ENCODE data around the gene RASAL2.
"Not testable (repeated sequence)": the region's sequence is repeated elsewhere in the genome, so short reads cannot be mapped to it uniquely, and the experiment has no call there.

The RASAL2 gene

DNA sequence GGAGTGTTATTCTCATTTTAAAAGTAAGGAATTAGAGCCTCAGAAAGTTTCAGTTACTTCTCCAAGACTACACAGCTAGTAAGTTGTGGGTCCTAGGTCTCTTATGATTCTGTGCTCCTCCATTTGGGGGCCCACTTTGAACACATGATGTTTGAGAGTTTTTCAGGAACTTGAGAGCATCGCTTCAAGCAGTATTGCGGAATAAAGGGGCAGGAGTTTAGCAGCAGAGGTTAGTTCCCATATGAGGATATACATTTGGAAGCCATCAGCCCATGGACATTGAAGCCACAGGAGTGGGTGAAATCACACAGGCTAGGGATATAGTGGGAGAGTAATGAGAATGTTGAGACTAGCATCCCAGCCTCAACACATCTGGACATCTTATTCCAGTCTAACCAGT lies 143.2 kb downstream of the RASAL2 start:
- DNase-seq (ENCODE audit: low read depth in 2 of 2), result no peak

DNA sequence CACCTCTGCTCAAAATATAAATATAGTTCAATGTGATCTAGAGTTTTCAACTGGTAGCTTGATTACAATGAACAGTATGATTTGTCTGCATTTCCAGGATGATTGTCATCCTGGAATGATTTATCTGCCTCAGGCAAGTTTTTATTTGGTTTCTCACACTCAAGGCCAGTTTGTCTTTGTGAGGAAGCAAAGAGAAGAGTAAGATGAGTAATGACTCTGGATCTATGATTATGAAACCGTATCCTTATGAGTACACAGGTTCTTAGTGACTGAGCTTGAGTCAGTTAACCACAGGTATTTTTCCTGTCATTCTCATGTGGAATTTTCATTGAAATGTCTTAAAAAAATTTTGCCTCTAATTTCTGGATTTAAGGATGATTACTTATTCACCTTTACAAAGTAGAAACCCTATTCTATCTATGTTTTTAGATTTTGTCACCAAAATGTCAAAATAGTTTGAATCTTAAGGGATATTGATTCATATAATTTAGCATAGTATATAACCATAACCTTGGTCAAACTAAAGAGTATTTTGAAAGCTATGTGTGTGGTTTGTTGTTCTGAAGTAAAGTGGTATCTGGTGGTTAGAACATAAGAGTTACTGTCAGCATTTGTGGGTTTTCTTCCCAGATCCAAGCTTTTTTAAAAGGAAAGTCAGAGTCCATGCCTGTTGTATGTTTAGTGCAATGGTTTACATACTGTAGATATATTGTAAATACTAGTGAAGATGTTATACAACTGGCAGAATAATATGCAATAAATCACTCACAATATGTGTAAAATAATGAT lies 145.0 kb downstream of the RASAL2 start:
- DNase-seq (ENCODE audit: low read depth in 2 of 2), result no peak

DNA sequence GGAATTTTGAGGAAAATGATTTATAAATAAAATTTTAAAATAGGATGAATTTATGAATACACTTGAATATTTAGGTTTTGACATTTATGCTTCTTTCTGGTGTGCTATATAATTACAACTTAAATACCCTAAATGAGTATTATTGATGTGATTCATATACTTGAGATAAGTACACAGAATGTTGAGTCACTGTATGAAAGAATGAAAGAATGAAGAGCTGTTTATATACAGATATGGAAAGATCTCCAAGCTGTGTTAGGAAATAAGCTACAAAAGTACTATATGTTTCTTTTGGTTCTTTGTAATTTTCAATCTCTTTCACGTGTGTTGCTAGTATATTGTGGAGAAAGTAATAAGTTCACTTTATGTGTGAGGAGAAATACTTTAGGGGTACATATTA lies 147.2 kb downstream of the RASAL2 start:
- no peak for DNase-seq (ENCODE audit: low read depth in 2 of 2)

DNA sequence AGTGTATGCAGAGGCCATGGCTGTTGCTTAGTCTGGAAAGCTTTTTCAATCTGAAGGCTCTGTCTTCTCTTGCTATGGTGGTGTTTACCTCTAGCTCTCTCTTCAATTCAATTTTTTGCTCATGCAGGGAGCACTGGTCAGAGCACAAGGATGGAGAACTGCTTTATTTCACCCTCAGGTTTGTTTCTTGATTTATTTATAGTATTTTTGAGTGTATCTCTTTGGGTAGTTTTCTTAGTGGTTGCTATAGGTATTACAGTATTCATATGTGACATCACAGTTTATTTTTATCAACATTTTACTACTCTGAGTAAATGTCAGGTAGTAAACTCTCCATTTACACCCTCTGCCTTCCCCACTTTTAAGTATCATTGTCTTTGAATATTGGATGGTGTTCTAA lies 147.9 kb downstream of the RASAL2 start:
- no peak for DNase-seq (ENCODE audit: low read depth in 2 of 2)

DNA sequence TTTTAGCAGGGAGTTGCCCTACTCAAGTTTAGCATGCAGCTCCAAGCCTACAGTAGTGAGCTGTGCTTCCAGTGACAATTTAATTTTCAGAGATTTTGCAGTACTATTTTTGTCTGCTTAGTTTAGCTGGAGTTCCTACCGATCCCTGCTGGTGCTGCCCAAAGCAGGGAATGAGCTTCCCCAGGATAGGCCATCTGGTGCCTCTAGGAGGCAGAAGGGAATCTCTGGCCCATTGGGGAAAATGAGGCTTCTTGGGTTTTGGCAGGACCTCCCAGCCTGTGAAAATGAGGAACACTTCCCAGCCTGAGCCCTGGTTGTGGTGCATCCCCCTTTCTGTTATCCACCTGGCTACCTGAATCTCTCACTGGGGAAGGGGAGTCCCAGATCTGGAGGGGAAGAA lies 149.2 kb downstream of the RASAL2 start:
- DNase-seq (ENCODE audit: low read depth in 2 of 2), result no peak

DNA sequence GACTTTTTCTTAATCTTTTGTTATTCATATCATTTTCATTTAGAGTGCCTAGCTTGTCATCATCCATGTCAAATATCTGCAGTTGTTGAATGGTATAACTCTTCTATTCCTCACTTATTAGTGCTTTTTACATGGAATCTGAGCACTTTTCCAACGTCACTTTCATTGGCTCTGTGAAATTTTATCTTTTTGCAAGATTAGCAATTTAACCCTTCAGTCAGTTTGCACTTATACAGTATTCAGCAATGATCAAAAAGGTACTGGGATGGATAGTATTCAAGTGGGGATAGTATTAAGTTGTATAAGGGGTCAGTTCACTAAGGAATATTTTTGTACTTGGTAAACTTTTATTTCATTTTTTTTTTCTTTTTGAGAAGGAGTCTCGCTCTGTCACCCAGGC lies 150.0 kb downstream of the RASAL2 start:
- no peak for DNase-seq (ENCODE audit: low read depth in 2 of 2)

DNA sequence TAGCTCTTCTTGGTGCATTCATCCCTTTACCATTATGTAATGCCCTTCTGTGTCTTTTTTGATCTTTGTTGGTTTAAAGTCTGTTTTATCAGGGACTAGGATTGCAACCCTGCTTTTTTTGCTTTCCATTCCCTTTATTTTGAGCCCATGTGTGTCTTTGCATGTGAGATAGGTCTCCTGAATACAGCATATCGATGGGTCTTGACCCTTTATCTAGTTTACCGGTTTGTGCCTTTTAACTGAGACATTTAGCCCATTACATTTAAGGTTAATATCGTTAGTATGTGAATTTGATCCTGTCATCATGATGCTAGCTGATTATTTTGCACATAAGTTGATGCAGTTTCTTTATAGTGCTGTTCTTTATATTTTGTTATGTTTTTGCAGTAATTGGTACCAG lies 154.4 kb downstream of the RASAL2 start:
- DNase-seq (ENCODE audit: low read depth in 2 of 2), result not testable (repeated sequence)

DNA sequence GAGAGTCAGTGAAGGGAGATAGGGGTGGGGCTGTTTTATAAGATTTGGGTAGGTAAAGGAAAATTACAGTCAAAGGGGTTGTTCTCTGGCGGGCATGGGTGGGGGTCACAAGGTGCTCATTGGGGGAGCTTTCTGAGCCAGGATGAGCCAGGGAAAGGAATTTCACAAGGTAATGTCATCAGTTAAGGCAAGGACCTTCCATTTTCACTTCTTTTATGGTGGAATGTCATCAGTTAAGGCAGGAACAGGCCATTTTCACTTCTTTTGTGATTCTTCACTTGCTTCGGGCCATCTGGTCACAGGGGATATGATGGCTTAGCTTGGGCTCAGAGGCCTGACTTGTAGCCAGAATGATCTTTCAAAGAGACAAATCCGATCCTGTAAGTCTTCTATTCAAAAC lies 159.7 kb downstream of the RASAL2 start:
- not testable (repeated sequence) for DNase-seq (ENCODE audit: low read depth in 2 of 2)

DNA sequence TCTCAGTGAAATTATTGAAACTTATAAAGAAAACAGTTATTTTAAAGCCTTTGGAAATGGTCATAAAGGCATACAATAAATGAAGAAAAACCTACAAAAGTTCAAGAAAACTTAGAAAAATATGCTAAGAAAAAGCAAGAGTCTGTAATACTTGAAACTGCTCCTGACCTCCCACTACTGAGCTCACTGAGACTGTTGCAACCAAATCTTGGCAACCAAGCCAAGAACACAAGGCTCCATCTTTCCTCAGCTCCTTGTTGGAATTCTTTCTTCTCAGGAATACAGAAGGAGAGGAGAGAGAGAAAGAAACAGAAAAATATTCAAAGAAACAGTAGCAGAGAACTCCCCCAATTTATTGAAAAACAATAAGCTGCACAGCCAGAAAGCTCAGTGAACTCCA lies 160.5 kb downstream of the RASAL2 start:
- no peak for DNase-seq (ENCODE audit: low read depth in 2 of 2)

DNA sequence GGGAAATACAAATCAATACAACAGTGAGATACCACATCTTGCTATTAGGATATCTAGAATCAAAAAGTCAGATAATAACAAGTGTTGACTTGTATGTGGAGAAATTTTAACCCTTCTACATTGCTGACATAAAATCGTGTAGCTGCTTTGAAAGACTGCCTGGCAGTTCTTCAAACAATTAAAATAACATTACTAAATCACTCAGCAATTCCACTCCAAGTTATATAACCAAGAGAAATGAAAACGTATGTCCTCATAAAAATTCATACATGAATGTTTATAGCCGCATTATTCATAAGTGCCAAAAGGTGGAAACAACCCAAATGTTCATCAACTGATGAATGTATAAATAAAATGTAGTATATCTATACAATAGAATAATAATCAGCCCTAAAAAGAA lies 164.6 kb downstream of the RASAL2 start:
- no peak for DNase-seq (ENCODE audit: low read depth in 2 of 2)

DNA sequence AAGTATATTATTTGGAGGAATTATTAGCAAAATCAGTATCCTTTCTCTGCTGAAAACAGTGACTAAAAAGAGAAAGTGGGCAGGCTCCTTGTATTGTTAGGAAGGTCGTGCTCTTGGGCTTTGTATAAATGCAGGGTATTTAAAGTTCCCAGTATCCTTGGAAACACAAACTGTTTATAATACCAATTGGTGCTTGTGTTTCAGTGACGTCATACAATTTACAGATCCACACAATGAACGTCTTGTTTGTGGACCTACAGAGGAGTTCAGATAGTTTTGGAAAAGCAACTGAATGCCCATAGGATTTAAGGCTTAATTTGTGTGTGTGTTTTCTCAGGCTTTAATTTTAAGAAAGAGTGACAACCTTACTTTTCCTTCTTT lies 168.2 kb downstream of the RASAL2 start:
- no peak for DNase-seq (ENCODE audit: low read depth in 2 of 2)

DNA sequence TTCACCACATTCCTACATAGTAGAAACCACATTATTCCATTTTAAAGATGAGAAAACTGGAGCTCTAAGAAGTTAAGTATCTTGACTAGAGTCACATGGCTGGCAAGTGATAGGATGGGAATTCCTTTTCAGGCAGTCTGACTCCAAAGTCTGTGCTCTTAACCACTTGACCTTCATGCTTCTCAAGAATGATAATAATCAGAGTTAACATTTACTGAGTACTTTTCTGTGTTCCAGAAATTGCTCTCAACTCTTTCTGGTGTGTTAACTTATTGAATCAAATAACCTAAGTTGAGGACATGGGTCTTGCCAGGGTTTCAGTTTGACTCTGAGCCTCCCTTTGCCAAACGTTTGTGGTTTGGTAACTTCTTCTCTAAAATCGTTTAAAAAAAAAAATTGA lies 169.4 kb downstream of the RASAL2 start:
- no peak for DNase-seq (ENCODE audit: low read depth in 2 of 2)

DNA sequence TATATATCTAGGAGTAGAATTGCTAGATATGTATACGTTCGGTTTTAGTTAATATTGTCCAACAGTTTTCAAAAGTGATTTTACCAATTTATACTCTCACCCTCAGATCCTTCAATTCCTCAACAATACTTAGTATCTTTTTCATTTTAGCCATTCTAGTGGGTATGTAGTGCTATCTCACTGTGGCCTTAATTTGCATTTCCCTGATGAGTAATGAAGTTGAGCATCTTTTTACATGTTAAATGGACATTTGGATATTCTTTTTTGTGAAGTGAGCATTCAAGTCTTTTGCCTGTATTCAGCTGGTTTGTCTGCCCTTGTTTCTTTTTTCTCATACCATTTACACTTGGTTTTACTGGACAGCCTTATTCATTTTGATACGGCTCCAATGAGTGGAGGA lies 172.2 kb downstream of the RASAL2 start:
- DNase-seq (ENCODE audit: low read depth in 2 of 2), result no peak

DNA sequence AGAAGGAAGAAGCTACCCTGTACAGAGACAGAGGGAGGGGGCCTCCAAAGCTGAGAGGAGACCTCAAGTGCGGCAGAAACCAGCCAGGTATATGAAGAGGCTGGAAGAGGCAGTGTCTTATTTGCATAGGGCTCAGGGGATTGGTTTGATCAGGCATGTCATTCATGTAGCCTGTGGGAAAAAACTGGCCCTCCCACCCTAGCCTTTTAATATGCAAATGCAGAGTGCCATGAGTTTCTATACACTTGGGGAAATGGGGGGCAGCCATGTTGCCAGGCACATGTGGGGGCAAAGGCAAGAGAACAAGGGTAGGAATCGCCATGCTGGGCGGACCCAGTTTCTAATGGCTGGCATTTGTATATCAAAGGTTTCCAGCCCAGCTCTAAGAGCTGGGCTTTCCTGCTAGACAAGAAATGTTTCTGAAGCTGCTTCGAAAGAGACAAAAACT lies 172.7 kb downstream of the RASAL2 start:
- DNase-seq (ENCODE audit: low read depth in 2 of 2), result no peak

DNA sequence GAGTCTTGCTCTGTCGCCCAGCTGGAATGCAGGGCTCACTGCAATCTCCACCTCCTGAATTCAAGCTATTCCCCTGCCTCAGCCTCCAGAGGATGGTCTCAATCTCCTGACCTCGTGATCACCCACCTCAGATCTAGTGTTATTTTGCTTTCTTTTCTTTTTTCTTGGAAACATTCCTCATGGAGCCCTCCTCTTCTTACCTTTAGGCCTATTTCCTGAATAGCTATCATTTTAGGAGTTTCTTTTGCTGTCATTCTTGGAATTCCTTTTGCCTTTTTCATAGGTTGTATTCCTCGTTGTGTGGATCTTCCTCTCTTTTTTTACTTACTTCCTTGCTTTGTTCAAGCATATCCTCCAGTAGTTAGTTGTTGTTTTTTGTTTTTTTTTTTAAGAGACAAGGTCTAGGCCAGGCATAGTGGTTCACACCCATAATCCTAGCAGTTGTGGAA lies 173.8 kb downstream of the RASAL2 start:
- DNase-seq (ENCODE audit: low read depth in 2 of 2), result no peak

DNA sequence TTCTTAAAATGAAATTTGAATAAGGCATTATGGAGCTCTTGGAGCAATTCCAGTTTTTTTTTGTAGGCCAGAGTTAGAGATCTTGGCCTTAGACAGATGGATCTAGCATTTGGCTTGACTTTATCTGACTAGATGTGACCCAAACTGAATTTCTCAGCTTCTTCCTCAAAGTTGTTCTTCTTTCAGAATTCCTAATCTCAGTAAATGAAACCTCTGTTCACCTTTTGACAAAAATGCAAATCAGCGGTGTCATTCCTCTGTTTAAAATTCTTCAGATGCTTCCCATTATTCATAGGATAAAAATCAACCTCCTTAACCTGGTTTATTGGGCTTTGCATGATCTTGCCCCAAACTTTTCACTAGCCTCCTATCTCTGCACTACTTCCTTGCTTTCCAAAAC lies 177.6 kb downstream of the RASAL2 start:
- DNase-seq (ENCODE audit: low read depth in 2 of 2), result no peak

DNA sequence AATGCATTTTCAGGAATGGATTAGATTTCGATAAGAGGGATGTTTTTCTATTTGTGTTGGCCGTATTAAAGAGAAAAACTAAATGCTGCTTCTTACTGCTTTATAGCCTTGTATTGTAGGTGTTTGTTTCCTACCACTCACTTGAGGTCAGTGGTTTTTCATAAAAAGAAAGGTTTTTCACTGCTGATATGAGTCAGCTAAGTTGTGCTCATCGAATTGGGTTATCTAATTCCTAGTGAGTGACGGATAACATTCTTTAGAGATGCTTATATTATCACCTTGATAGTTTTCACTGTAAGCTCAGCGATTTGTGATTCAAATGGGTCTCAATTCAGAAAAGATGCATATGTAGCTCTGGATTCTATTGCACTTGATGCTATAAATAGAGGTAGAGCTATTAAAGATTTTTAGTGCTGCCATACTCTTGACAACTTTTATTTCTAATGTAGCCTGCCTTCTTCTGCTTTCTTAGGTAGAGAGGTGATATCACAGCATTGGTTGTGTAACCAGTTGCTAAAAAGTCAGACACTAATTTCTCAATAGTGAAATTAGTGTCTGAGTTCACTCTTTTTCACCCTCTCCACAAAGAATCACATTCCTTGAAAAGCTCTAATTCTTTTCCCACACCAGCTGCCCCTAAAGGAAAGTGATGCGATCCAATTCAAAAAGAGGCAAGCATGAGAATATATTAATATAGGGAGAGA lies 180.0 kb downstream of the RASAL2 start:
- no peak for DNase-seq (ENCODE audit: low read depth in 2 of 2)

DNA sequence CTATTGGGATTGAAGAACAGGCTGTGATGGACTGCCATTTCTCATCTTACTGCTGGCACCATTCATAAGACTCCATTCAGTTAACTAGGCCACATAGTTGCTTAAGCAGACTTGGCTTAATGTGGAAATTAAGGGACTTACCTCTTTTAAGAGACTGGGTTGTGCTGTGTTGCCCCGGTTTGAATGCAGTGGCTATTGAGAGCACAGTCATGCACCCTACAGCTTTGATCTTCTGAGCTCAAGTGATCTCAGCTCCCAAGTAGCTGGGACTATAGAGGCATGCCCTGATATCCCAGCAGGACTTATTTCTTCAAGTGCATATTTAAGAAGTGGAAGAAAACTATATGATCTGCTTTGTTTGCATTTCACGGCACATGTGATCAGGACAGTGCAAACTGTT lies 181.1 kb downstream of the RASAL2 start:
- no peak for DNase-seq (ENCODE audit: low read depth in 2 of 2)

DNA sequence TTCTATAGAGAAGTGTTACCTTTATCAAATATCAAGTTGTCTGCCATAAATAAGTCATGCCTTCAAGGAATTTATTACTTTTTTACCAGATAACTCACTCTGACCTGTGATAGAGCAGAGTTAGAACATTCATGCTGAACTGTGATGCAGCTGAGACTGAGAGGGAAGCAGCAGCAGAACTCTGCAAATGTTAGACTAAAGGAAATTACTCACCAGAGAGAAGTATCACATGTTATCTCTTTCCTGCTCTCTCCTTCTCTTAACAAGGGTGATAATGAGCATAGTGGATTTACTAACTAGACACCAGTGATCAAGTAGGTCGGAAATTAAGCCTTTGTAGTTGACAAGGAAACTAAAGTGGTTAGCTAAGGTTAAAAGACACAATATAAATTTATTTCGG lies 181.6 kb downstream of the RASAL2 start:
- DNase-seq (ENCODE audit: low read depth in 2 of 2), result no peak

DNA sequence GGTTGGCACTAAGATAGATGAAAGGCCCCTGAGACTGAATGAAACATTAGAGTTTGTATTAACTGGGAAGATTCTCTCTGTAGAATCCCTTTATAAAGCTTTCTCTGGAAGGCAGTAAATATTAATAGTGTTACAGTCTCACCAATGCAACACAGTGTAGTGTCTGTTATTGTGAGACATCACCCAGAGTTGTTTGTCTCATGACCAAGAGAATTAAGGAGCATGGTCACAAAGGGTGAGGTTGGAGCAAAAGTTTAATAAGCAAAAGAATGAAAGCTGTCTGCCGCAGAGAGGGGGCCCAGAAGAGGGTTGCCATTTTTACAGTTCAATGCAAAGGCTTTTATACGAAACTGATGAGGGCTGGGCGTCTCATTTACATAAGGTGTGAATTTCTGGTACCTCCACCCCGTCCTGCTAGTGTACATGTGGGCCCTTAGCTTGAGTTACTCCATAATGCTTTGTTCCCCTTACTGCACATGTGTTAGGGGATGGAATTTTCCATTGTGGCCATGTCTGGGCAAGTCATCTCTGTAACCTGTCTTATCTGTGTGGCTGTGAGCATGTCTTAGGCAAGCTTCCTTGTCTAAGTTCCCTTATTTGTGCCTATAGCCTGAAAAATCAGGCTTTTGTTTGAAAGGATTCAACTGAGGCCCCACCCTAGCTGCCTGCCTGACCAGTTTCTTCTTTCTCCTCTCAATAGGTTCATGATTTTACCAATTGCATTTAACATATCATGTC lies 184.1 kb downstream of the RASAL2 start:
- no peak for DNase-seq (ENCODE audit: low read depth in 2 of 2)

DNA sequence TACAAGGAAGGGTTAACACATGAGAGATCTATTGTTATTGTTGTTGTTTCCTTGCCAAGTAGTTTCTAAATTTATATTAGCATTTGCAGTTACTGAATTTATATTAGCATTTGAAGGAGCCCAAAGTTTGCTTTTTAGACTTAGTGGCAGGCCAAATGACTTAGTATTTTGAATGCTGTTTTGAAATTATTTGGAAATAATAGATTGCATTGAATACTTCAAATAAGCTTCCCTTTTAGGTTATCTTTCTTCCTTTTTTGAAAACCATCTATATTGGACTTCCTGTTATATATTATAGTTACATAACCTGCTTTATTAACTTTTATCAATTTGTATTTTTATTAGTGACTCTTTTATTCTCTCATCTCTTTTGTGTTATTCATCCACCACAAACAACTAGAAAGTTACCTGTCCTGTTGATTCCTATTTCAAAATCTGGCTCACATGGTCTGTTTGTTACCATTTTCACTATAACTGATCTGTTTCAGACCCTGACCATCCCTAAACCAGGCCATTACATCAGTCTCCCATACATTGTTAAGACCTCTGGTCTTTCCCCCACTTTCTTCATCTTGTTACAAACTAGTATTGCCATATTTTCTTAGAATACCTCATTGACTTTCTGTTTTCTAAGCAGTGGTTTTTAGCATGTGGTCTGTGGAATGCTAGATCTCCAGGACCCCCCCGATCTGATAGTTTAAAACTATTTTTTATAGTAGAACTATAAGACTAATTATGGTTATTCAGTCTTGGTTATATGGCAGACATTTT lies 185.2 kb downstream of the RASAL2 start:
- no peak for DNase-seq (ENCODE audit: low read depth in 2 of 2)

DNA sequence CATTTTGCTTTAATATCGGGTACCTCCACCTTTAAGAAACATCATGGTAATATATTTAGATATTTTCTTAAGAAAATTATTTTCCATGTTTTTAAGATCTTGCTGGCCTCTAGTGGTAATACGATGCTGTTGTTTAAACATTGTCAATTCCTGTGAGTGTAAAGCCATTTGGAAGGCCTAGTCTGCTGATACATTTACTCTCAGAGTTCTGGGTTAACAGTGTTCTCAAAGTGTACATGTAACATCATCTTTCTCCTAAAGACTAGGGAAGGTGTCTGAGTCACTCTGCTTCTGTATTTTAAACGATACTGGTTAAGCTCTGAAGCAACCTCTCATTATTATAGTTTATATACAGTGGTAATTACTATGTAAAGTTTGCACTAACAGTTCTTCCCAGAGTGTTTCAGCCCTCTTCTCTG lies 189.1 kb downstream of the RASAL2 start:
- no peak for DNase-seq (ENCODE audit: low read depth in 2 of 2)
